ENCODE measurements around the gene ANKRD52.
A peak's percentile ranks its signal among the peaks of the same experiment; 100 is the strongest.

ANKRD52 gene

GRCh38 chr12:56222531-56222895, 35.7 kb downstream of the ANKRD52 start:
- Mint-ChIP-seq H3K27me3 (ENCODE audit: low read depth) (no peaks in the 10 kb centered on the region), H3K36me3 (ENCODE audit: low read depth) (peaks cover 8% of the 10 kb centered on the region), H3K4me3 (peak overlapping the region; percentile 100), H3K4me1 (ENCODE audit: low read depth) (peaks cover 40% of the 10 kb centered on the region), H3K9me3 (no peaks in the 10 kb centered on the region), H3K27ac (peak overlapping the region; percentile 97)
- no peak for DNase-seq (ENCODE audit: low spot score)

GRCh38 chr12:56221757-56222530, 36.2 kb downstream of the ANKRD52 start, which contains the start of gene RNF41:
Gene RNF41, minus strand, starts transcription at chr12:56221922. Its CDS starts 7,875 bp downstream, at chr12:56214047.
- peaks cover 40% of the 10 kb centered on the region for H3K4me1 Mint-ChIP-seq (ENCODE audit: low read depth)
- H3K36me3 Mint-ChIP-seq (ENCODE audit: low read depth): peaks cover 6% of the 10 kb centered on the region
- no peaks in the 10 kb centered on the region for H3K27me3 Mint-ChIP-seq (ENCODE audit: low read depth)
- H3K27ac Mint-ChIP-seq: peak within 1 kb of the TSS; percentile 97
- peak; percentile 90 for DNase-seq (ENCODE audit: low spot score)
- H3K4me3 Mint-ChIP-seq: peak within 1 kb of the TSS; percentile 100
- H3K9me3 Mint-ChIP-seq: no peaks in the 10 kb centered on the region

- DNase-seq (ENCODE audit: low spot score): no peak
- Mint-ChIP-seq H3K9me3 (no peaks in the 10 kb centered on the region), H3K27ac (peak overlapping the region; percentile 97), H3K4me3 (peak overlapping the region; percentile 100), H3K36me3 (ENCODE audit: low read depth) (peaks cover 7% of the 10 kb centered on the region), H3K27me3 (ENCODE audit: low read depth) (no peaks in the 10 kb centered on the region), H3K4me1 (ENCODE audit: low read depth) (peaks cover 39% of the 10 kb centered on the region)
These were observed 36.9 kb downstream of the ANKRD52 start for GRCh38 chr12:56221232-56221756.

GRCh38 chr12:56220611-56221231, 37.5 kb downstream of the ANKRD52 start:
- H3K9me3 Mint-ChIP-seq: no peaks in the 10 kb centered on the region
- H3K27ac Mint-ChIP-seq: peak overlapping the region; percentile 97
- peaks cover 38% of the 10 kb centered on the region for H3K4me1 Mint-ChIP-seq (ENCODE audit: low read depth)
- H3K36me3 Mint-ChIP-seq (ENCODE audit: low read depth): peaks cover 4% of the 10 kb centered on the region
- H3K27me3 Mint-ChIP-seq (ENCODE audit: low read depth): no peaks in the 10 kb centered on the region
- H3K4me3 Mint-ChIP-seq: peak overlapping the region; percentile 100
- DNase-seq (ENCODE audit: low spot score): no peak

GRCh38 chr12:56219840-56220239, 38.3 kb downstream of the ANKRD52 start:
- Mint-ChIP-seq H3K4me3 (peak overlapping the region; percentile 52), H3K36me3 (ENCODE audit: low read depth) (peaks cover 6% of the 10 kb centered on the region), H3K4me1 (ENCODE audit: low read depth) (peaks cover 30% of the 10 kb centered on the region)

GRCh38 chr12:56216461-56216860, 41.7 kb downstream of the ANKRD52 start:
- Mint-ChIP-seq H3K36me3 (ENCODE audit: low read depth) (peaks cover 26% of the 10 kb centered on the region), H3K4me1 (ENCODE audit: low read depth) (peaks cover 8% of the 10 kb centered on the region), H3K4me3 (no peak overlapping the region), H3K27ac (no peak overlapping the region), H3K27me3 (ENCODE audit: low read depth) (no peaks in the 10 kb centered on the region), H3K9me3 (no peaks in the 10 kb centered on the region)
- no peak for DNase-seq (ENCODE audit: low spot score)

More at GRCh38 chr12:56219840-56220239, 38.3 kb downstream of the ANKRD52 start:
- Mint-ChIP-seq H3K27me3 (ENCODE audit: low read depth) (no peaks in the 10 kb centered on the region), H3K27ac (no peak overlapping the region), H3K9me3 (no peaks in the 10 kb centered on the region)
- no peak for DNase-seq (ENCODE audit: low spot score)

- Mint-ChIP-seq H3K9me3 (no peaks in the 10 kb centered on the region), H3K27me3 (ENCODE audit: low read depth) (no peaks in the 10 kb centered on the region), H3K27ac (no peak overlapping the region), H3K4me1 (ENCODE audit: low read depth) (no peaks in the 10 kb centered on the region), H3K36me3 (ENCODE audit: low read depth) (peaks cover 42% of the 10 kb centered on the region), H3K4me3 (no peak overlapping the region)
- no peak for DNase-seq (ENCODE audit: low spot score)
These were observed 44.3 kb downstream of the ANKRD52 start for GRCh38 chr12:56213878-56214277.

GRCh38 chr12:56212361-56212760, 45.8 kb downstream of the ANKRD52 start:
- no peak for DNase-seq (ENCODE audit: low spot score)
- H3K4me3 Mint-ChIP-seq: no peak overlapping the region
- H3K27ac Mint-ChIP-seq: no peak overlapping the region
- no peaks in the 10 kb centered on the region for H3K27me3 Mint-ChIP-seq (ENCODE audit: low read depth)
- peaks cover 50% of the 10 kb centered on the region for H3K36me3 Mint-ChIP-seq (ENCODE audit: low read depth)
- H3K4me1 Mint-ChIP-seq (ENCODE audit: low read depth): no peaks in the 10 kb centered on the region
- H3K9me3 Mint-ChIP-seq: no peaks in the 10 kb centered on the region

GRCh38 chr12:56208006-56208405, 50.2 kb downstream of the ANKRD52 start:
- Mint-ChIP-seq H3K27ac (no peak overlapping the region), H3K9me3 (no peaks in the 10 kb centered on the region), H3K4me3 (no peak overlapping the region), H3K36me3 (ENCODE audit: low read depth) (peaks cover 44% of the 10 kb centered on the region), H3K27me3 (ENCODE audit: low read depth) (no peaks in the 10 kb centered on the region), H3K4me1 (ENCODE audit: low read depth) (no peaks in the 10 kb centered on the region)
- DNase-seq (ENCODE audit: low spot score): no peak

GRCh38 chr12:56206452-56207166, 51.6 kb downstream of the ANKRD52 start:
- Mint-ChIP-seq H3K27ac (no peak overlapping the region), H3K4me3 (no peak overlapping the region), H3K9me3 (no peaks in the 10 kb centered on the region), H3K36me3 (ENCODE audit: low read depth) (peaks cover 37% of the 10 kb centered on the region), H3K4me1 (ENCODE audit: low read depth) (peaks cover 2% of the 10 kb centered on the region), H3K27me3 (ENCODE audit: low read depth) (no peaks in the 10 kb centered on the region)
- DNase-seq (ENCODE audit: low spot score): no peak

- Mint-ChIP-seq H3K27ac (no peak overlapping the region), H3K9me3 (no peaks in the 10 kb centered on the region), H3K36me3 (ENCODE audit: low read depth) (peaks cover 33% of the 10 kb centered on the region), H3K4me1 (ENCODE audit: low read depth) (peaks cover 2% of the 10 kb centered on the region), H3K27me3 (ENCODE audit: low read depth) (no peaks in the 10 kb centered on the region), H3K4me3 (no peak overlapping the region)
- DNase-seq (ENCODE audit: low spot score): no peak
These were observed 52.7 kb downstream of the ANKRD52 start for GRCh38 chr12:56205445-56205844.

GRCh38 chr12:56204275-56204674, 53.9 kb downstream of the ANKRD52 start:
- H3K9me3 Mint-ChIP-seq: no peaks in the 10 kb centered on the region
- peaks cover 23% of the 10 kb centered on the region for H3K36me3 Mint-ChIP-seq (ENCODE audit: low read depth)
- H3K27me3 Mint-ChIP-seq (ENCODE audit: low read depth): no peaks in the 10 kb centered on the region
- H3K4me3 Mint-ChIP-seq: no peak overlapping the region
- H3K27ac Mint-ChIP-seq: no peak overlapping the region
- peaks cover 2% of the 10 kb centered on the region for H3K4me1 Mint-ChIP-seq (ENCODE audit: low read depth)
- no peak for DNase-seq (ENCODE audit: low spot score)

GRCh38 chr12:56202838-56203237, 55.3 kb downstream of the ANKRD52 start:
- no peaks in the 10 kb centered on the region for H3K27me3 Mint-ChIP-seq (ENCODE audit: low read depth)
- H3K4me3 Mint-ChIP-seq: no peak overlapping the region
- peaks cover 17% of the 10 kb centered on the region for H3K36me3 Mint-ChIP-seq (ENCODE audit: low read depth)
- DNase-seq (ENCODE audit: low spot score): no peak
- H3K27ac Mint-ChIP-seq: no peak overlapping the region
- no peaks in the 10 kb centered on the region for H3K9me3 Mint-ChIP-seq
- H3K4me1 Mint-ChIP-seq (ENCODE audit: low read depth): peaks cover 2% of the 10 kb centered on the region

- H3K4me1 Mint-ChIP-seq (ENCODE audit: low read depth): peaks cover 2% of the 10 kb centered on the region
- no peak overlapping the region for H3K27ac Mint-ChIP-seq
- H3K27me3 Mint-ChIP-seq (ENCODE audit: low read depth): no peaks in the 10 kb centered on the region
- DNase-seq (ENCODE audit: low spot score): no peak
- H3K9me3 Mint-ChIP-seq: no peaks in the 10 kb centered on the region
- H3K36me3 Mint-ChIP-seq (ENCODE audit: low read depth): peaks cover 12% of the 10 kb centered on the region
- no peak overlapping the region for H3K4me3 Mint-ChIP-seq
These were observed 55.8 kb downstream of the ANKRD52 start for GRCh38 chr12:56202366-56202765.
